ENCODE measurements around the gene TADA1.
"Not testable (repeated sequence)": the region's sequence is repeated elsewhere in the genome, so short reads cannot be mapped to it uniquely, and the experiment has no call there.

TADA1 gene

DNA sequence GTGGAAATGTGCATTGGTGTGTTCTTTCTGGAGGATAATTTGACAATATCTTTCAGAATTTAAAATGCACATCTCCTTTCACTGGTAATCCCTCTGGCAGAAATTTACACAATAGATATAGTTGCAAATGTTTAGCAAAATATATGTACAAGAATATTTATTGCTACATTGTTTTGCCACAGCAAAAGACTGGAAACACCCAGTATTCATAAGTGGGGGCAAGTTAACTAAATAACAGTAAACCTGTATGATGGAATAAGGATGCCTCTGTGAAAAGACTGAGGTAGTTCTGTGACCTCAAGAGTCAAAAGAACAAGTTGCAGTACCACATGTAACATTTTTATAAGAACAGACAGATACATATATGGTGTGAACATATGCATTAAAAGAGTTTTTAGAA, 13.7 kb upstream of the TADA1 start:
- no peak for DNase-seq (ENCODE audit: low read depth)

DNA sequence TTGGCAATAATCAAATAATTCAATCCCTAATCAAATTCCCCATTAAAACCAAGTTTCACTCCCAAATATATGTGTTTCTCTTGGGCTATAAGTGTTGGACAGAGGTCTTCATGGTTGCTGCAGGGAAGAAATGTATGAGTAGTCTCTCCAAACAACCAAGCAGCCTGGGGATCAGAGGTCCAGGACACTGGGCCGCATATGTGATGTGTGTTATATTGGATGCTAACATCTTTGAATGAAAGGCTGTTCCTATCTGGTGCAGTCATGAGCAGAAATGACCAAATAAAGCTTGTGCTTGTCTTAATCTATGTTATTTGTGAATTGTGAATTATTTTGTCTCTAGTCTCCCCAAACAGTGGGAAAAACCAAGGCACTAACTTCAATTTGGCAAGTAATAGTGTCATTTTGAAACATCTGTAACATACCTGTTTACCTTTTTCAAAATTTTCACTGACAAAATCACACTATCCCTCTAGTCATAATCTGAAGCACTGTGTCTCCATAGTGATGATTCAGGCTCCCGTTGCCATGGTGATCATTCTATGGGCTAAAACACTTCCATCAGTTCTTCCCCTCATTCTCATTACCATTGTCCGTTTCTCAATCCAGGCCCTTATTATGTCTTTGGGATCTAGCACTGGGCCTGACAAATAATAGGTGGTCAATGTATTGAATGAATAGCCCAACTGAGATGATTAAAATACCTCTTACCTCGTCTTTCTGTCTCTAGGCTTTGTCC, 12.5 kb upstream of the TADA1 start:
- DNase-seq (ENCODE audit: low read depth) = no peak

DNA sequence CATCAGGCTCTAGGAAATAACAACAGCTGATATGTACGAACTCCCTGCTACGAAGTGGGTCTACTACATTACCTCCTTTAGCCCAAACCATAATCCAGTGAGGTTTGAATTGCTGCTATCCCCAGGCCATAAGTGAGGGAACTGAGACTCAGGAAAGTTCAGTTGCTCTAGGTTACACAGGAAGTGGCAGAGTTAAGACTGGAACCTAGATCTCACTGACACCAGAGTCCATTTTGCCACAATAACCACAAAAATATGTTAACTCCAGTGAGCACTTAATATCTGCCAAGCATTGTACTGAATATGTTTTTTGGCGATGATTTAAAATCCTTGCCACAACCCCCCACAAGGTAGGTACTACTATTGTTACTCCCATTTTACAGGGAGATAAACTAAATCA, 8.9 kb upstream of the TADA1 start:
- no peak for DNase-seq (ENCODE audit: low read depth)

DNA sequence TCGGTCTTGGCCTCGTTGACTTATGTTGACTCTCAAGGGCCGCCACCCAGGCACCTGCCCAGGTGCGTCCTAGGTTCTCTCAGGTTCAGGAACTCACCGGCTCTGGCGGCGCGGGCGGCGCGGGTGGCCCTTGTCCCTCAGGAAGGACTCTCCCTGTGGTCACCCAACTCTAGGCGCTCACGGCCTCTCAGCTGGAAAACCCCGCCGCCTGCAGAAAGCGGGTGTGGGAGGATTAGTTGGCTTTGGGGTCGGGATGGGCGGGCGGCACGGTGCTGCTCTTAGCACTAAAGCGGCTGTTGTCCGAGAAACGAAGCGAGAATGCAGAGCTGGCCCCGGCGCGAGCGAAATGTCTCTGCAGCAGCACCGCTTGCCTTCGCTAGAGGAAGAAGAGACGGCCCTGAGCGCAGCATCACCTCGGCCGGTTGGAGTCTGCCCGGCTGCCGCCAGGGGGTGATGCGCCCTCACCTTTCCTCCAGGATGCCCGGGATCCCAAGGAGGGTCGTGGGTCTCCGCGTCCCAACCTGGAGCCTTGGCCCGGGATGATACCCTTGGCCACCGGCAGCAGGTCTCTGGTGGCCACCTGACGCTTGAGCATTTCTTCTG, 8.1 kb upstream of the TADA1 start:
- no peak for DNase-seq (ENCODE audit: low read depth)

DNA sequence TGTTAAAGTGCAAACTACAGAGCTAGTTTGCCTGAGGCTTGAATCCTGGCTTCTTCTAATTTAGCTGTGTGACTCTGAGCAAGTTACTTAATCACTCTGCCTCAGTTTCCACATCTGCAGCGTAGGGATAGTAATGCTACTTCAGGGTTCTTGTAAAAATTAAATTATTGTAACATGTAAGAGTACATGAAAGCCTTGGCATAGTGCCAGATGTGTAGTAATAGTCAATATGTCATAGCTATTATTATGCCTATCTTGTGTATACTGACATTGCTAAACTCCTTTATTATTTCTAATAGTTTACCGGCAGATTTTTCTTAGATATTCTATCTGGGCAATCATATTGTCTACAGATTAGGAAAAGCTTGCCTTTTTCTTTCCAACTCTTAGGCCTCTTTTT, 6.8 kb upstream of the TADA1 start:
- DNase-seq (ENCODE audit: low read depth) = no peak

DNA sequence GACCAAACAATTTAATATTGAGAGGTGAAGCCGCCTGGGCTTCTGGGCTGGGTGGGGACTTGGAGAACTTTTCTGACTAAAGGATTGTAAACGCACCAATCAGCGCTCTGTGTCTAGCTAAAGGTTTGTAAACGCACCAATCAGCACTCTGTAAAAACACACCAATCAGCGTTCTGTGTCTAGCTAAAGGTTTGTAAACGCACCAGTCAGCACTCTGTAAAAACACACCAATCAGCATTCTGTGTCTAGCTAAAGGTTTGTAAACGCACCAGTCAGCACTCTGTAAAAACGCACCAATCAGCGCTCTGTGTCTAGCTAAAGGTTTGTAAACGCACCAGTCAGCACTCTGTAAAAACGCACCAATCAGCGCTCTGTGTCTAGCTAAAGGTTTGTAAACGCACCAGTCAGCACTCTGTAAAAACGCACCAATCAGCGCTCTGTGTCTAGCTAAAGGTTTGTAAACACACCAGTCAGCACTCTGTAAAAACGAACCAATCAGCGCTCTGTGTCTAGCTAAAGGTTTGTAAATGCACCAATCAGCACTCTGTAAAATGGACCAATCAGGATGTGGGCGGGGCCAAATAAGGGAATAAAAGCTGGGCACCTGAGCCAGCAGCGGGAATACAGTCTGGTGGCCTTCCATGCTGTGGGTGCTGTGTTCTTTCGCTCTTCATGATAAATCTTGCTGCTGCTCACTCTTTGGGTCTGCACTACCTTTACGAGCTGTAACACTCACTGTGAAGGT, 2.3 kb upstream of the TADA1 start:
- not testable (repeated sequence) for DNase-seq (ENCODE audit: low read depth)

DNA sequence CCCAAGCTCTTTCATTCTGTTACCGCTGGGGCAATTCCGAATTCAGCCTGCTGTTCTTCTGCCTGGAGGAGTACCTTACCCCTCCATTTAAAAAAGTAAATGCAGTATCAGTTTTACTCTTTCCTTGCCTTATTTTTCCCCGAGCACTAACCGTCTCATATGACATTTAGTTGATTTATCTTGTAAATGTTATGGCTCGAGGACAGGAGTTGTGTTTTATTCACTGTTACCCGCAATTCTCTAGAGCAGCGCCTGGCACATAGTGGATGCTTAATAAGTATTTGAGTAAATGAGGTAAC, 425 bp upstream of the TADA1 start:
- DNase-seq (ENCODE audit: low read depth) = no peak

DNA sequence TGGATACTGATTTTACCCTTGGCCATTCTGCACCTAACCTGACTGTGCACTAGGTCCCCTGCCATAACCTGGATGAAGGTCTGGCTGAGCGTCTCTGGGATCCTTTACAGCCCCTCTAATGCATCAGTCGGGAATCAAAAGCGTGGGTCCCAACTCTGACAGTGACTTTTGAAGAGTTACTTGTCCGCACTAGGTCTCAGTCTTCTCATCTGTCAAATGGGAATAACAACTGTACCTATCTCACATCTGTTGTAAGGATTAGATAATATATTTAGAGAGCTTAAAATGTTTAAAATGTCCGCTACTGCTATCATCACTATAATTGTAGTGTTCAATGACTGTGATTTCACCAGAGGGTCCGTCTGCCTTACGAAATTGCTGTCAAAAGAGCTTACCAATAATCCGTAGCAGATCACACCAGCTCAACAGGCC, 746 bp downstream of the TADA1 start:
- DNase-seq (ENCODE audit: low read depth) = no peak

DNA sequence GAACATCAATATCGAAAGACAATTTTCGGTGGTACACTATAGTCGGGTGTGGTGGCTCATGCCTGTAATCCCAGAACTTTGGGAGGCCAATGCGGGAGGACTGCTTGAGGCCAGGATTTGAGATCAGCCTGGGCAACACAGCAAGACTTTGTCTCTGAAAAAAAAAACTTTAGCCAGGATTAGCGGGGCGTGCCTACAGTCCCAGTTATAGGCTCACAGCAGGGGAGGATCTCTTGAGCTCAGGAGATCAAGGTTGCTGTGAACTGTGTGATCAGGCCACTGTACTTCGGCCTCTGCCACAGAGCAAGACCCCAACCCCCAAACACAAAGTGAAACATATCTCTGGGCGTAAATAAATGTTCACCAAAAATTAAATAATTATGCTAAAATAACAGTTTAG, 1.6 kb downstream of the TADA1 start:
- no peak for DNase-seq (ENCODE audit: low read depth)

DNA sequence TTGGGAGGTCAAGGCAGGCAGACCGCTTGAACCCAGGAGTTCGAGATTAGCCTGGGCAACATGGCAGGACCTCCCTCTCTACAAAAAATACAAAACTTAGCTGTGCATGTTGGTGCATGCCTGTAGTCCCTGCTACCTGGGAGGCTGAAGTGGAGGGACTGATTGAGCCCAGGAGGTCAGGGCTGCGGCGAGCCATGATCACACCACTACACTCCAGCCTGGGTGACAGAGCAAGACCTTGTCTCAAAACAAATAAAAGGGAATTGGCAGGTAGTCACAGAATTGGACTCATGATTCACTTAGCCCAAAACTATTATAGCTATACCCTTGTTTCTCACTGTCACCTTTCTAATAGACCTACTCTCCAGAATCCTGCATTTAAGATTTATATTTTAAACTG, 5.5 kb downstream of the TADA1 start:
- no peak for DNase-seq (ENCODE audit: low read depth)

DNA sequence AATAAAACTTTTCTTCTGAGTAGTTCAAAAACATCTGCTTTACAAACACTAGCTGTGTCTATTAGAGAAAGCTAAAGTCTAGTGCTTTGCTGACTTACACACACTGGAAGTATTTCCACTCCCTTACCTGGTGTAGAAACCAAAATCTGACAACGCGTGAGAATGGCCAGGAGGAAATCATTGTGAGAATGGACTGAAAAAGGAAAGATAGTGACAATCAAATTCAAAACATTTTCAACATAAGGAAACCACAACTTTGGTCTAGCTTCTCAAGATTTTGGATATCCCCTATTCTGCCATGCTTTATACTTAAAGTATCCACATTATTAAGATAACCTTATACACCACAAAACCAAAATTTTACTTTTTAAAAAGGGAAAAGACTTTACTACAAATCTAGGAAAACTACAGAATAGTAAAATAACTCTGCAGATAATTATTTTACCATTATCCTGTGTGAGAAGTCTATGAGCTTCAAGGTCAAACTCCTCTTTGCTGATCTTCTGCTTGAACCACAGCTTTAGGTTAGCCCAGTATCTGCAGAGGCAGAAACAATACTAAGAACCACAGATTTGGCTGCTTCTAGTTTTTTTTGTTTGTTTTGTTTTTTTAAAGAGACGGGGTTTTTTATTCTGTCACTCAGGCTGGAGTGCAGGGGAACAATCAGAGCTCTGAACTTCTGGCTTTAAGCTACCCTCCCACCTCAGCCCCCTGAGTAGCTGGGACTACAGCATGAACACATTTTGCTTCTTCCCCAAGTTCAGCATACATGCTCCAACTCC, 6.6 kb downstream of the TADA1 start:
- DNase-seq (ENCODE audit: low read depth) = no peak

DNA sequence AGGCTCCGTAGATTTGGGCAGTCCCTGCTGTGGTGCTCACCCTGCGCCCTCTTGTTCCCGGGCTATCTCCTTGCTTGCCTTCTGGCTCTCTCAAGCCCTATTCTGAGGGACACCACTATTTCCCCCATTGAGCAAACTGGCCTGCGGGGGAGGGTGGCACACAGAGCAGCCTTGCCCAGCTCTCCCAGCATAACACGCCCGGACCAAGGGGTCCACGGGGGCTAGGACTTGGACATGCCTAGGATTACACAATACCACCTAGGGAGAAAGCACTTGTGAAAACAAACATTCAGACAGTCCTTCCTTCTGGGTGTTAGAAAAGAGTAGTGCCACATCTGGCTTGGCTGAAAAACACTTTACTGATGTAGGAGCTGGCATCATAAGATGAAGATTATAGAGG, 7.4 kb downstream of the TADA1 start:
- DNase-seq (ENCODE audit: low read depth) = no peak

DNA sequence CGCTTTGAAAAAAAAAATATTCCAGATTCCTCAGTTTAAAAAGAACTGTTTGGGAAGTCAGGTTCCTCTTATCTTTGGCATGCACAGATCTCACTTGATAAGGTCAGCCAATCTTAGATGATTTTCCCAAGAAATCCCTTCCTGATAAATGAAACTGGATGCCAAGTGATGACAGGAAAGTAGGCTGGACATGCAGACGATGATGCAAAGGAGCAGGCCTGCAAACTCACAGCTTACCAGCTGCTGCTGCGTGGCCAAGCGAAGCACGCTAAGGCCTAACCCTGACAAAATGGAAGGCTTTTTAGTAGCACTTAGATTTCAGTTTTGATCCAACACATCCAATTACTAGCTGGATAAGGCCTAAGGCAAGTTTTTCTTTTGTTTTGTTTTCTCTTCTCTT, 10.1 kb downstream of the TADA1 start:
- DNase-seq (ENCODE audit: low read depth) = no peak

DNA sequence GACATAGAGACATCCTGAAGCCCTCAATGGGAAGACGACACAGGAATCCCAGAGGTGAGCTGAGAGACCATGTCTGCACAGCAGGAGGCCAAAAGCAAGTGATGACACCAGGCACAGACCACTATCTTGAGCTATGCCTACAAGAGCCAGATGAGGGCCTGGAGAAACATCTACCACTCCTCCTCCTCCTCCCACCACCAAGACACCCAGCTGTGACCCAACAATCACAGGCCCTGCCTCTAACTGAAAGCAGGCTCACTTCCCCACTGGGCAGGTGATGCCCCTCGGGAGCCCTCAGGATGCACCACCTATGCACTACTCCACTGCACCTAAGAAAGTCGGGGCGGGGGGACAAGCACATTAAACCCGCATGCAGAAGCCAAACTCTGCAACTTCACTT, 16.5 kb downstream of the TADA1 start:
- no peak for DNase-seq (ENCODE audit: low read depth)

DNA sequence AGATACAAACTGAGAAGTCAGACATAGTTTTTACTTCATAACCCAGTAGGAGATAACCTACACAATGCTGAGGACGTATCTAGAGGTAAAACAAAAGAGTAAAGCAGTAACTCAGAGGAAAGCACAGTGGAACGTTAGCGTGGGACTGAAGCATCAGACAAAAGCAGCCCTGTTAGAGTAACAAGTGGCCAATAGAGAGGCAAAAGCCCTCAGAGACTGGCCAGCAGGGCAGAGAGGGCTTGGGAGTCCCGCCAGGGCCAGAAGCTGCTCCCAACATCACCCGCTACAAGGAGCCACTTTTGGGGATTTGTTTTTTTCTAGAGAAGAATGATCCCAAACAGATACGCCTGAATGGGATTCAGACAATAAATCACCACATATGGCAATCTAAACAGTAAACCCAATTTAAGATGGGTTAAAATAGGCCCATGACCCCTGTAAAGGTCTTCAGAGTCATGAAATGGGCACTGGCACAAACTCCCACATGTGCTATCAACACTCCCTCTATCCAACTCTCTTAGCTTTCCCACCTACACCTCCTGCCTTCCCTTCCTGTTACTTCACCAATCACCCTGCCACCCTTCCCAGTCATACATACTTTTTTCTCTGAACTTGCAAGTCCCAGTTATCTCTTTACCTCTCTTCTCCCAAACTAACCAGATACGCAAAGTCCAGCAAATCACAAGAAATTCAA, 17.2 kb downstream of the TADA1 start:
- DNase-seq (ENCODE audit: low read depth) = no peak

DNA sequence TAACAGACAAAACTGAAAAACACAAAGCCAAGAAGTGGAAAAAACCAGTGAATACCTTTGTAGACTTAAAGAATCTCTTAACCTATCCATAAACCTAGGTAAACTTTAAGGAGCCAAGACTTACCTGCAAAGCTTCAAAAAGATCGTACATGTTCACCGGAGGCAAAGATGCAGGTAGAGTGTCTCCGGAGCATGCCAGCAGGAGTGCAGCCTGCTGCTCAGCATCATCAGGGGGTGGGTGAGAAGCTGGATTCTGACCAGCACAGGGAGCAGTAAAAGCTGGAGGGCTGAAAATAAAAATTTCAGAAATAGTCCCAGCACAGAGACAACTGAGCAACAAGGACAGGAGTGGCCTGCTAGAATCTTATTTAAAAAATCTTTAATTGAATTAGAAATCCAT, 18.1 kb downstream of the TADA1 start:
- DNase-seq (ENCODE audit: low read depth) = no peak

DNA sequence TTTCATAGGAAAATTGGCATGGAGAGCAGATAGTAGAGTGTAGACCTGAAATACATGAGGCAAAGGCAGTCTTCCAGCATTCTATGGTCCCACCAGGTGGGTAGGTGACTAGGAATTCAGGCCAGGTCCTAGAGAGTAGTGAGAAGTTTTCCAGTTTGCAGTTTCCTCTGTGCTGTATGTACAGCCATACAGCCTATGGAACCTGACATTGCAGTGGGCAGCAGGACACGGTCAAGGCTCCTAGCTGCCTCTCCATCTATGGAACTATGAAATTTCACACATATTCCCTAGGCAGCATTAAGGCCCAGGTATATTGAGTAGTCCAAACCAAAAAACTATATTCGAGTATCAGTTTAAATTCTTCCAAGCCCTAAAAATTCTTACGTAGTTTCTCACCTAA, 20.5 kb downstream of the TADA1 start:
- no peak for DNase-seq (ENCODE audit: low read depth)

DNA sequence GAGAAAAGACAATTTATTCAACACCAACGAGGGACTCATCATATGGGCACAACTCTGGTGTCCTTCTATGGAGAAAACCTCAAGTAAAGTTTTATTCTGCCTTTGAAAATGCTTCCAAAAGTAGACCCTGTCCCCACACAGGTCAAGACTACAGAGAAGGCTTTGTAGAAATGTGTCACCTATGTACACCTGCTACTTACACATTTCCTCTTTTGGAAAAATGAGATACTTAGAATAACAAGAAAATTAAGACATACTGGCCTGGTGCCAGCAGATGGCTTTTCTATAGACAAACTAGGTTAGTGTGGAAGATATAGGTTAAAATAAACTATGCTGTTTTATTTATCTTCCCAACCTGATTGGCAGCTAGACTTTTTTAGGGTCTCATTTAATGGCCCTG, 23.1 kb downstream of the TADA1 start:
- DNase-seq (ENCODE audit: low read depth) = no peak

DNA sequence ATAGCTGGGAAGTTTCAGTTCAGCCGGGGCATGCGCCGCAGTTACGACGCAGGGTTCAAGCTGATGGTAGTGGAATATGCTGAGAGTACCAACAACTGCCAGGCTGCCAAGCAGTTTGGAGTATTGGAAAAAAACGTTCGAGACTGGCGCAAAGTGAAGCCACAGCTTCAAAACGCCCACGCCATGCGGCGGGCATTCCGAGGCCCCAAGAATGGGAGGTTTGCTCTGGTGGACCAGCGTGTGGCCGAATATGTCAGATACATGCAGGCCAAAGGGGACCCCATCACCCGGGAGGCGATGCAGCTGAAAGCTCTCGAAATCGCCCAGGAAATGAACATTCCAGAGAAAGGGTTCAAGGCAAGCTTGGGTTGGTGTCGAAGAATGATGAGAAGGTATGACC, 26.9 kb downstream of the TADA1 start:
- DNase-seq (ENCODE audit: low read depth) = no peak

DNA sequence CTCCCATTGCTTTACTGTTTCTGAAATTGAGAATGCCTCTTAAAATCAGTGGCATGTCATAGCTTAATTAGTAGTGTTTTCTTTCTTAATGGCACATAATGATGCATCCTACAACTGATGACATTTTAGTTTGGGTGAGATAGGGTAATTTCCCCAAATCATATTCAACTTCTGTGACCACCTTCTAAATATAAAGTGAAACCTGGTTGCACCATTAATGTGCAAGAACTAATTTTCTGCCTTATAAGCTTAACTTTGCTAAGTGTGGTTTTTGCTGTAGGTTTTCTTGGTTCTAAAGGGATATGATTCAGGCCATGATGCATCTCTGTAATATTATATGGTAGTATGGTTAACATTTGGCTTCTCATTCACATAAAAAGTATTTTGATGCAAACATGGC, 27.9 kb downstream of the TADA1 start:
- DNase-seq (ENCODE audit: low read depth) = no peak

DNA sequence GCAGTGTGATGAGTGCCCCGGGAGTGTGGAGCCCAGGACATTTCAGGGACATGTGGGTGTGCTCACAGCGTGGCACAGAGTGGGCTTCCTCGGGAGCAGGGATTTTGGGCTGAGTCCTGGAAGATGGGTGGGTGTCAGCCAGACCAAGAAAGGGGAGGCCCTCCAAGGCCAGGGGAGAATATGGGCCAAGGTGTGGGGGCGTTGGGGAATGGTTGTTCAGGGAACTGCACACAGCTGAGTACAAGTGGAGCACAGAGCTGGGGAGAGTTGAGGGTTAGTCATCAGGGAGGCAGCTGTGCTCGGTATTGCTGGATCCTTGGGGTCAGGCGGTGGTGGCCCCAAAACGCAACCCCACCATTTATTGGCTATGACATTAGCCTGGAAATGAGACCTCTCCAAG, 31.3 kb downstream of the TADA1 start:
- no peak for DNase-seq (ENCODE audit: low read depth)

Data from stimulated activated CD8-positive, alpha-beta memory T cell treated with anti-CD3 and anti-CD28 coated beads, Interleukin-15, amount 100 ng/mL, for 24 hours (primary cell).